A673 (cell line): ENCODE data around the gene ADAT1. TPM values are rescaled to one million over a fixed set of nuclear protein-coding genes. Genes with fewer than 3 reads are reported as not detected.

Experiments
- BruUV-seq: library from RNA; stranded (reverse); fragments of 400-500 nt; replicated peaks from 2 replicates; lab custom pipeline; 2021; lab: Mats Ljungman, UMichigan
- CTCF ChIA-PET: fragments of 300-600 bp; sonication (Branson Sonifier 250); formaldehyde crosslinking; loops from one replicate; lab custom pipeline; 2022; ENCODE audit warnings: antibody characterized with exemption; lab: Charles Lee
- POLR2A ChIA-PET: fragments of 300-600 bp; sonication (Branson Sonifier 250); formaldehyde crosslinking; loops from one replicate; lab custom pipeline; 2022; ENCODE audit warnings: antibody characterized with exemption; ENCODE audit not compliant: low non-redundant PET; lab: Charles Lee
- DNase-seq: peaks from one replicate; pipeline ENCODE4 v3.0.0-alpha.2; 2015; ENCODE audit warnings: low spot score
- H3K27ac ChIP-seq: fragments of 200-600 bp; sonication (generic); 2 replicates; pipeline ENCODE4 v1.5.1; 2016; ENCODE audit warnings: mixed run types, low read depth, mild to moderate bottlenecking, mixed read lengths, antibody characterized with exemption, low read length; ENCODE audit not compliant: poor library complexity, severe bottlenecking
- H3K27me3 ChIP-seq: fragments of 200-600 bp; sonication (generic); replicated peaks from 2 replicates; pipeline ENCODE4 v1.6.1; 2017; ENCODE audit warnings: mixed run types, low read depth, mild to moderate bottlenecking, mixed read lengths, antibody characterized with exemption, low read length; ENCODE audit not compliant: insufficient read depth, poor library complexity
- H3K36me3 ChIP-seq: fragments of 200-600 bp; sonication (generic); 2 replicates; pipeline ENCODE4 v1.6.1; 2016; ENCODE audit warnings: mixed run types, mild to moderate bottlenecking, mixed read lengths, antibody characterized with exemption, low read length; ENCODE audit not compliant: insufficient read depth, poor library complexity, severe bottlenecking
- H3K4me1 ChIP-seq: fragments of 200-600 bp; sonication (generic); 2 replicates; pipeline ENCODE4 v1.6.1; 2017; ENCODE audit warnings: mixed run types, mild to moderate bottlenecking, mixed read lengths, antibody characterized with exemption, low read length; ENCODE audit not compliant: insufficient read depth, poor library complexity, severe bottlenecking
- H3K4me3 ChIP-seq: fragments of 200-600 bp; sonication (generic); 2 replicates; pipeline ENCODE4 v1.5.1; 2016; ENCODE audit warnings: low read depth, mixed run types, mild to moderate bottlenecking, mixed read lengths, low read length; ENCODE audit not compliant: poor library complexity, severe bottlenecking
- H3K9me3 ChIP-seq: fragments of 200-600 bp; sonication (generic); 2 replicates; pipeline ENCODE4 v1.6.1; 2016; ENCODE audit warnings: mixed run types, low read depth, mild to moderate bottlenecking, mixed read lengths, antibody characterized with exemption, low read length; ENCODE audit not compliant: poor library complexity, severe bottlenecking
- EZH2 ChIP-seq: fragments of 200-600 bp; sonication (generic); IDR thresholded peaks from 2 replicates; pipeline ENCODE4 v1.6.1; 2017; ENCODE audit warnings: borderline replicate concordance, low read depth, mild to moderate bottlenecking, mixed read lengths, antibody characterized with exemption, low read length; ENCODE audit not compliant: poor library complexity, severe bottlenecking
- intact Hi-C: fragments of 100-400 bp; cut with micrococcal nuclease; formaldehyde crosslinking; loops from one replicate; pipeline ENCODE4 v1.10.0; 2022; ENCODE audit not compliant: unreplicated experiment
- total RNA-seq: library from RNA; stranded (reverse); gene quantifications from 2 replicates; pipeline ENCODE4 v1.2.3, GENCODE V29; 2021
- TF ChIP-seq, protein P1 (sequence below): fragments of 300-800, 200-600 bp; sonication (generic); conservative IDR thresholded peaks from 2 replicates; pipeline ENCODE4 v1.5.1; 2017; ENCODE audit warnings: low read depth, mild to moderate bottlenecking, antibody characterized with exemption, low read length, moderate library complexity, mixed read lengths

Gene ADAT1
- total RNA-seq, 1 experiment from 2014 or later, result 79.7 TPM

DNA sequence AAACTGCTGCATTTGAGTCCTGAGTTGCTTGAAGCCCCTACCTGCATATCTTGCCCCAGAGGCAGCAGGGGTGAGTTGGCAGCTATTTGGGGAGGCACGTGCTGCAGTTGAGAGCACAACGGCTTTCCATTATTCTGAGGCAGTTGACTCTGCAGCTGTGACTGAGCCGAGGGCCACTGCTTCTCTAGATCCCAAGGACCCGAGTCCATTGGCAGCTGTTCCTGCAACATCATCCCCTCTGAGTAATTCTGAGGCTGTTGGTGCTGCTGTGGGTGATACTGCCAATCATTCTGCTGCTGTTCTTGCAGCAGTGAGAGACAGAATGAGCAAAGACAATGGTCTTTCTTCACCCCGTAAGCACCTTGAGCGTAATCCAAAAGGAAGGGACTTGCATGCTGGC lies 37.2 kb upstream of the ADAT1 start:
- ChIA-PET CTCF (no interaction called here), POLR2A (no interaction called here)
- DNase-seq, result no peak
- Histone ChIP-seq H3K27ac (no peak overlapping the region), H3K36me3 (peaks cover 35% of the 10 kb centered on the region), H3K4me1 (no peaks in the 10 kb centered on the region), H3K27me3 (no peaks in the 10 kb centered on the region), H3K4me3 (no peak overlapping the region), H3K9me3 (no peaks in the 10 kb centered on the region)
- TF ChIP-seq, protein P1, sequence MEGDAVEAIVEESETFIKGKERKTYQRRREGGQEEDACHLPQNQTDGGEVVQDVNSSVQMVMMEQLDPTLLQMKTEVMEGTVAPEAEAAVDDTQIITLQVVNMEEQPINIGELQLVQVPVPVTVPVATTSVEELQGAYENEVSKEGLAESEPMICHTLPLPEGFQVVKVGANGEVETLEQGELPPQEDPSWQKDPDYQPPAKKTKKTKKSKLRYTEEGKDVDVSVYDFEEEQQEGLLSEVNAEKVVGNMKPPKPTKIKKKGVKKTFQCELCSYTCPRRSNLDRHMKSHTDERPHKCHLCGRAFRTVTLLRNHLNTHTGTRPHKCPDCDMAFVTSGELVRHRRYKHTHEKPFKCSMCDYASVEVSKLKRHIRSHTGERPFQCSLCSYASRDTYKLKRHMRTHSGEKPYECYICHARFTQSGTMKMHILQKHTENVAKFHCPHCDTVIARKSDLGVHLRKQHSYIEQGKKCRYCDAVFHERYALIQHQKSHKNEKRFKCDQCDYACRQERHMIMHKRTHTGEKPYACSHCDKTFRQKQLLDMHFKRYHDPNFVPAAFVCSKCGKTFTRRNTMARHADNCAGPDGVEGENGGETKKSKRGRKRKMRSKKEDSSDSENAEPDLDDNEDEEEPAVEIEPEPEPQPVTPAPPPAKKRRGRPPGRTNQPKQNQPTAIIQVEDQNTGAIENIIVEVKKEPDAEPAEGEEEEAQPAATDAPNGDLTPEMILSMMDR, result no peak
- no peak for TF ChIP-seq EZH2
- no TSS peak for BruUV-seq
- intact Hi-C loops, result no loop called here

DNA sequence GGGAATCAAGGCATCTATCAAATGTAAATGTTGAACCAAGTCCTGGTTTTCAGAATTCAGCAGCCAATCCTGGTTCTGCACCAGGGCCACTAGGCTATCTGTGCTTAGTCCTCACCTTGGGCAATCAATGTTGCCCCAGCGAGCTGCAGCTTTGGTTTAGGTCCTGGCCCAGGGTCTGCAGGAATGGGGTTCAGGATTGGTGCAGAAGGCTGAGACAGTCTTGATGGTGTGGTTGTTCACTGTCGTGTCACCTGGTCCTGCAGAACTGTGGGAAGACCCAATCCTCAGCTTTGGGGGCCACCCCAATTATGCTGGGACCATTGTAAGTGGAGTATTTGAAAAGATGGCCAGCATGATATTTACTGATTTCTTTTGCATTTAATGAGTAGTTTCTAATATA lies 35.1 kb upstream of the ADAT1 start:
- DNase-seq, result no peak
- no TSS peak for BruUV-seq
- ChIA-PET POLR2A (no interaction called here), CTCF (no interaction called here)
- TF ChIP-seq EZH2, result no peak
- TF ChIP-seq, protein P1, result no peak
- Histone ChIP-seq H3K27ac (no peak overlapping the region), H3K36me3 (peaks cover 49% of the 10 kb centered on the region), H3K4me1 (no peaks in the 10 kb centered on the region), H3K9me3 (no peaks in the 10 kb centered on the region), H3K27me3 (no peaks in the 10 kb centered on the region), H3K4me3 (no peak overlapping the region)
- intact Hi-C loops, result no loop called here

DNA sequence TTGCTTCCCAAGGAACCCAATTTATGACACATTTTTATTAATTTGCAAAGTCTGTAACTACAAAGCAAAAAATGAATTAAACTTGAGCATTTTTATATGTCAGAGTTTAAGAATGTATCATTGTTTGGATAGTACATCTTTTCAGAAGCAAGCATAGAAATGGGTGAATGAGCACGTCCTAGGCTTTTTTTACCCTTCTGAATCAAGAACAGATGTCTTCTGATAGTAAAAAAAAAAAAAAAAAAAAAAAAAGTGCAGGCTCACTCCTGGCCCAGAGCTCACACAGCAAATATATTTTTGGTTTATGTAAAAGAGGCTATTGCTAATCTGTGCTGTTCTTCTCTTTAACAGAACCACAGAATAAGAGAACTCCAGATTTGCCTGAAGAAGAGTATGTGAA lies 30.8 kb upstream of the ADAT1 start:
- H3K4me1 ChIP-seq, result peaks cover 17% of the 10 kb centered on the region
- no peak overlapping the region for H3K27ac ChIP-seq
- H3K9me3 ChIP-seq, result no peaks in the 10 kb centered on the region
- ChIA-PET POLR2A (no interaction called here), CTCF (no interaction called here)
- TF ChIP-seq, protein P1, result no peak
- TF ChIP-seq EZH2, result no peak
- intact Hi-C loops, result no loop called here
- no TSS peak for BruUV-seq
- H3K27me3 ChIP-seq, result no peaks in the 10 kb centered on the region
- no peak overlapping the region for H3K4me3 ChIP-seq
- peaks cover 49% of the 10 kb centered on the region for H3K36me3 ChIP-seq
- no peak for DNase-seq
